Measurements from ENCODE around the gene DDC. TPM values are rescaled to one million over a fixed set of nuclear protein-coding genes. Genes with fewer than 3 reads are reported as not detected.
"Not testable (repeated sequence)": the region's sequence is repeated elsewhere in the genome, so short reads cannot be mapped to it uniquely, and the experiment has no call there.

Gene DDC
- total and polyA plus RNA-seq, 2 donors from 2014 or later = 7.8 to 257 TPM

DNA sequence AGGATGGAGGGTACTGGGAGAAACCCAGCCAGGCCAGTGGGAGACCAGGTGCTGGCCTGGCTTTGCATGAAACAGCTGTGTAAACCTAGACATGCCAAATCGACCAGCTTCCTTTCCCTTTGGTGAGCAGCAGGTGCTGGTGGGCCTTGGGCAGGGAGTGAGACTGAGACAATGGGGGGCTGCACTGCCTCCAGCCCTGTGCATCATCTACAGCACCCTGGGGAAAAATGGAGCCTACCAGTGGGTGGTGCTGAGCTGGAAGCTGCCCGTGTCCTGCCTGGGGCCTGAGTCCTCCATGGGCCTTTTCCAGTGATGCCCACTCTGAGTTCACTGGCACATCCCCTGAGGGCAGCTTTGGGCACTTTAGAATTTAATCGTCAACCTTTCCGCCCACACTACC, 19.2 kb upstream of the DDC start:
- H3K27ac ChIP-seq (ENCODE audit: low read depth in 2 of 2, low read length in 2 of 2) = no peak overlapping the region
- H3K27me3 ChIP-seq (ENCODE audit: control insufficient read depth, insufficient read depth, low read length) = no peaks in the 10 kb centered on the region
- H3K36me3 ChIP-seq (ENCODE audit: control insufficient read depth in 2 of 3, insufficient read depth in 3 of 3, low read length in 3 of 3) = no peaks in the 10 kb centered on the region
- H3K9me3 ChIP-seq (ENCODE audit: control insufficient read depth in 2 of 3, insufficient read depth in 1 of 3, low read length in 3 of 3) = peaks cover 0 to 13% (median 2%) of the 10 kb centered on the region in 3 donors
- no peak overlapping the region for H3K9ac ChIP-seq (ENCODE audit: low read length in 3 of 3)
- no peak for DNase-seq
- TF ChIP-seq, protein P1, sequence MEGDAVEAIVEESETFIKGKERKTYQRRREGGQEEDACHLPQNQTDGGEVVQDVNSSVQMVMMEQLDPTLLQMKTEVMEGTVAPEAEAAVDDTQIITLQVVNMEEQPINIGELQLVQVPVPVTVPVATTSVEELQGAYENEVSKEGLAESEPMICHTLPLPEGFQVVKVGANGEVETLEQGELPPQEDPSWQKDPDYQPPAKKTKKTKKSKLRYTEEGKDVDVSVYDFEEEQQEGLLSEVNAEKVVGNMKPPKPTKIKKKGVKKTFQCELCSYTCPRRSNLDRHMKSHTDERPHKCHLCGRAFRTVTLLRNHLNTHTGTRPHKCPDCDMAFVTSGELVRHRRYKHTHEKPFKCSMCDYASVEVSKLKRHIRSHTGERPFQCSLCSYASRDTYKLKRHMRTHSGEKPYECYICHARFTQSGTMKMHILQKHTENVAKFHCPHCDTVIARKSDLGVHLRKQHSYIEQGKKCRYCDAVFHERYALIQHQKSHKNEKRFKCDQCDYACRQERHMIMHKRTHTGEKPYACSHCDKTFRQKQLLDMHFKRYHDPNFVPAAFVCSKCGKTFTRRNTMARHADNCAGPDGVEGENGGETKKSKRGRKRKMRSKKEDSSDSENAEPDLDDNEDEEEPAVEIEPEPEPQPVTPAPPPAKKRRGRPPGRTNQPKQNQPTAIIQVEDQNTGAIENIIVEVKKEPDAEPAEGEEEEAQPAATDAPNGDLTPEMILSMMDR (IDR thresholded peaks at IDR 0.05; ENCODE audit: borderline replicate concordance, extremely low read depth, insufficient read depth) = no peak
- no peak for FAIRE-seq
- H3K4me1 ChIP-seq (ENCODE audit: control insufficient read depth in 2 of 3, insufficient read depth in 2 of 3, low read depth in 1 of 3, low read length in 3 of 3) = no peaks in the 10 kb centered on the region
- intact Hi-C loops (cut with DNase I) = no loop called here
- no peak overlapping the region for H3K4me3 ChIP-seq (ENCODE audit: low read length in 3 of 3)

- H3K27me3 ChIP-seq (ENCODE audit: control insufficient read depth, insufficient read depth, low read length); DNase-seq; intact Hi-C loops (cut with DNase I); H3K9ac ChIP-seq (ENCODE audit: low read length in 3 of 3); H3K4me1 ChIP-seq (ENCODE audit: control insufficient read depth in 2 of 3, insufficient read depth in 2 of 3, low read depth in 1 of 3, low read length in 3 of 3); H3K4me3 ChIP-seq (ENCODE audit: low read length in 3 of 3); H3K36me3 ChIP-seq (ENCODE audit: control insufficient read depth in 2 of 3, insufficient read depth in 3 of 3, low read length in 3 of 3); H3K27ac ChIP-seq (ENCODE audit: low read depth in 2 of 2, low read length in 2 of 2); FAIRE-seq: not testable (repeated sequence)
- H3K9me3 ChIP-seq (ENCODE audit: control insufficient read depth in 2 of 3, insufficient read depth in 1 of 3, low read length in 3 of 3) = peaks cover 0 to 13% (median 2%) of the 10 kb centered on the region in 3 donors
Observed at GRCh38 chr7:50583295-50583694, 18.1 kb upstream of the DDC start.

DNA sequence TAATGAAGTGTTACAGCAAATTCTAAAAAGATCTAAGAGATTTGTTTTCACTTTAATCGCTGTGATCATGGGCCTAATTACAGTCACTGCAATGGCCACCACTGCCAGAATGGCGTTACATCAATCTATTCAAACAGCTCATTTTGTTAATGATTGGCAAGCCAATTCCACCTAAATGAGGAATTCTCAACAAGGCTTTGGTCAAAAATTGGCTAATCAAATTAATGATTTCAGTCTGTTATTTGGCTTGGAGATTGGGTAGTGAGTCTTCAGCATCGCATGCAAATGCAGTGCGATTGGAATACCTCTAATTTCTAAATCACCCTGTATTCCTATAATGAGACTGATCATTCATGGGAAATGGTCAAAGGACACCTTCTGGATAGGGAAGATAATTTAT, 17.1 kb upstream of the DDC start:
- peaks cover 0 to 13% (median 2%) of the 10 kb centered on the region in 3 donors for H3K9me3 ChIP-seq (ENCODE audit: control insufficient read depth in 2 of 3, insufficient read depth in 1 of 3, low read length in 3 of 3)
- FAIRE-seq; intact Hi-C loops (cut with DNase I); H3K4me3 ChIP-seq (ENCODE audit: low read length in 3 of 3); H3K4me1 ChIP-seq (ENCODE audit: control insufficient read depth in 2 of 3, insufficient read depth in 2 of 3, low read depth in 1 of 3, low read length in 3 of 3); H3K9ac ChIP-seq (ENCODE audit: low read length in 3 of 3); H3K36me3 ChIP-seq (ENCODE audit: control insufficient read depth in 2 of 3, insufficient read depth in 3 of 3, low read length in 3 of 3); H3K27me3 ChIP-seq (ENCODE audit: control insufficient read depth, insufficient read depth, low read length); H3K27ac ChIP-seq (ENCODE audit: low read depth in 2 of 2, low read length in 2 of 2); DNase-seq: not testable (repeated sequence)

DNA sequence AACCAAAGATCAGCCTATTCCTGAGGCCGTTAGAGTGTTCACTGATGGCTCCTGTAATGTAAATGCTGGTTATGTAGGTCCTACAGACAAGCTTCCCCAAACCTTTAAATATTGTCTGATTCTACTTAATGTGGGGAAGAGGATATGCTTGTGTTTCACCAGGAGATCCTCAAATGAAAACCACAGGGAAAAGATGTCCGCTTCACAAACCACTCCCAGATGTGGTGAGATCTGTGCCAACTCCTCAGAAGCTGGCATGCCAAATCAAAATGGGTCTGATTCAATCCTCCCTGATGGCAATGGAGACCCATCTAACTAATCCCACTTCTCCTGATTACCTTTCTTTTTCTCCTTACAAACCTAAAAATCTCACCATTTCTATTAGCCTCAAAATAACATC, 15.5 kb upstream of the DDC start:
- intact Hi-C loops (cut with DNase I); H3K4me1 ChIP-seq (ENCODE audit: control insufficient read depth in 2 of 3, insufficient read depth in 2 of 3, low read depth in 1 of 3, low read length in 3 of 3); DNase-seq; H3K9ac ChIP-seq (ENCODE audit: low read length in 3 of 3); FAIRE-seq; H3K36me3 ChIP-seq (ENCODE audit: control insufficient read depth in 2 of 3, insufficient read depth in 3 of 3, low read length in 3 of 3); H3K27me3 ChIP-seq (ENCODE audit: control insufficient read depth, insufficient read depth, low read length); H3K4me3 ChIP-seq (ENCODE audit: low read length in 3 of 3): not testable (repeated sequence)
- peaks cover 0 to 13% (median 2%) of the 10 kb centered on the region in 3 donors for H3K9me3 ChIP-seq (ENCODE audit: control insufficient read depth in 2 of 3, insufficient read depth in 1 of 3, low read length in 3 of 3)
- peak overlapping the region in 1 of 2 donors; percentile 35 for H3K27ac ChIP-seq (ENCODE audit: low read depth in 2 of 2, low read length in 2 of 2)

DNA sequence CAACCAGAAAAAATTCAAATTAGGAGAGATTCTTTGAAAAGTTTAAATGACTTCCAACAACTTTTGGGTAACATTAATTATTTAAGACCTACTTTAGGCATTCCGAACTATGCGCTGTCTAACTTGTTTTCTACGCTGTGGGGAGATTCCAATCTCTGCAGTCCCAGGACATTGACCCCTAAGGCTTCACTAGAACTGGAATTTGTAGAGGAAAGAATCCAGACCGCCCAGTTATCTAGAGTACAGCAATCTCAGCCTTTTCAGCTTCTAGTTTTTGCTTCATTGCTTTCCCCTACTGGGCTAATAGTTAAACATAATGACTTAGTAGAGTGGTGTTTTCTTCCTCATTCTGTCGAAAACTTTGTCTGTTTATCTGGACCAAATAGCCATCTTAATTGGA, 14.9 kb upstream of the DDC start:
- Histone ChIP-seq H3K27ac (ENCODE audit: low read depth in 2 of 2, low read length in 2 of 2) (no peak overlapping the region), H3K9me3 (ENCODE audit: control insufficient read depth in 2 of 3, insufficient read depth in 1 of 3, low read length in 3 of 3) (peaks cover 0 to 13% (median 2%) of the 10 kb centered on the region in 3 donors), H3K9ac (ENCODE audit: low read length in 3 of 3) (no peak overlapping the region), H3K27me3 (ENCODE audit: control insufficient read depth, insufficient read depth, low read length) (no peaks in the 10 kb centered on the region), H3K4me1 (ENCODE audit: control insufficient read depth in 2 of 3, insufficient read depth in 2 of 3, low read depth in 1 of 3, low read length in 3 of 3) (no peaks in the 10 kb centered on the region), H3K4me3 (ENCODE audit: low read length in 3 of 3) (no peak overlapping the region), H3K36me3 (ENCODE audit: control insufficient read depth in 2 of 3, insufficient read depth in 3 of 3, low read length in 3 of 3) (no peaks in the 10 kb centered on the region)
- intact Hi-C loops (cut with DNase I) = no loop called here
- FAIRE-seq (peak; percentile 50), DNase-seq (peak in 1 of 5 donors; percentile 53)
- TF ChIP-seq, protein P1 (IDR thresholded peaks at IDR 0.05; ENCODE audit: borderline replicate concordance, extremely low read depth, insufficient read depth) = no peak

GRCh38 chr7:50578105-50578504, 12.9 kb upstream of the DDC start:
- H3K4me3 ChIP-seq (ENCODE audit: low read length in 3 of 3); DNase-seq; H3K4me1 ChIP-seq (ENCODE audit: control insufficient read depth in 2 of 3, insufficient read depth in 2 of 3, low read depth in 1 of 3, low read length in 3 of 3); FAIRE-seq; H3K27me3 ChIP-seq (ENCODE audit: control insufficient read depth, insufficient read depth, low read length); H3K9me3 ChIP-seq (ENCODE audit: control insufficient read depth in 2 of 3, insufficient read depth in 1 of 3, low read length in 3 of 3); intact Hi-C loops (cut with DNase I); H3K36me3 ChIP-seq (ENCODE audit: control insufficient read depth in 2 of 3, insufficient read depth in 3 of 3, low read length in 3 of 3); H3K27ac ChIP-seq (ENCODE audit: low read depth in 2 of 2, low read length in 2 of 2); H3K9ac ChIP-seq (ENCODE audit: low read length in 3 of 3): not testable (repeated sequence)

Data from kidney (tissue), 14 donors.